Smooth muscle cell of the coronary artery (primary cell): ENCODE measurements around the gene MYOZ1. TPM values are rescaled to one million over a fixed set of nuclear protein-coding genes. Genes with fewer than 3 reads are reported as not detected.

Experiments used
- total RNA-seq: library from RNA; depleted of rRNA; stranded (reverse); fragments of >200 nt; gene quantifications from 2 replicates; pipeline ENCODE4 v1.2.3, GENCODE V29; 2014; ENCODE audit warnings: low replicate concordance

Gene MYOZ1
- 0.23 TPM in 1 of 2 replicates, not detected in the other for total RNA-seq

GRCh38 chr10:73641328-73642060, at the start of gene MYOZ1:
TSS of gene MYOZ1 (minus strand) at chr10:73641474. CDS start at chr10:73640017, 1,457 bp downstream.

GRCh38 chr10:73655990-73656298, 14.7 kb upstream of the MYOZ1 start, which contains the start of gene SYNPO2L:
TSS of gene SYNPO2L (minus strand) at chr10:73656029. CDS start at chr10:73655922, 107 bp downstream.

GRCh38 chr10:73590881-73591799, 50.1 kb downstream of the MYOZ1 start, which contains the start of gene USP54:
TSS of gene USP54 (minus strand) at chr10:73591342. CDS start at chr10:73575658, 15,684 bp downstream.

Other genes starting within 250 kb of the MYOZ1 start
- gene ANXA7, start 227.4 kb downstream of the MYOZ1 start, total RNA-seq, result 82.7 and 89.0 TPM in 2 replicates
- 0.60 and 1.8 TPM in 2 replicates for gene MSS51, start 207.9 kb downstream of the MYOZ1 start, total RNA-seq
- gene PPP3CB, start 145.4 kb downstream of the MYOZ1 start, total RNA-seq, result 18.4 and 21.1 TPM in 2 replicates
- 3.4 and 5.3 TPM in 2 replicates for gene USP54, start 50.1 kb downstream of the MYOZ1 start, total RNA-seq
- gene SYNPO2L, start 14.6 kb upstream of the MYOZ1 start, total RNA-seq, result under 0.01 TPM in 1 of 2 replicates, not detected in the other
- 1.7 and 4.1 TPM in 2 replicates for gene AGAP5, start 56.6 kb upstream of the MYOZ1 start, total RNA-seq
- gene SEC24C, start 102.9 kb upstream of the MYOZ1 start, total RNA-seq, result 53.9 and 63.6 TPM in 2 replicates
- gene CHCHD1, start 140.6 kb upstream of the MYOZ1 start, total RNA-seq, result 11.0 and 30.1 TPM in 2 replicates
- 40.9 and 60.0 TPM in 2 replicates for gene ZSWIM8, start 144.1 kb upstream of the MYOZ1 start, total RNA-seq
- 7.7 and 13.0 TPM in 2 replicates for gene NDST2, start 170.1 kb upstream of the MYOZ1 start, total RNA-seq
- 18.1 and 22.4 TPM in 2 replicates for gene CAMK2G, start 233.1 kb upstream of the MYOZ1 start, total RNA-seq